C4-2B (cell line): ENCODE results near the gene USP48.

ENCODE experiments used
- H3K27ac ChIP-seq: fragments of 450-650 bp; 2 replicates; pipeline ENCODE4 v1.5.1; 2017
- CTCF ChIP-seq: fragments of 450-650 bp; conservative IDR thresholded peaks from 2 replicates; pipeline ENCODE4 v1.5.1; 2017; ENCODE audit warnings: mild to moderate bottlenecking
- ZFX ChIP-seq: fragments of 450-650 bp; IDR thresholded peaks from 2 replicates; pipeline ENCODE4 v1.6.1; 2017

USP48 gene

GRCh38 chr1:21652101-21652936 lies 130.6 kb downstream of the USP48 start:
- TF ChIP-seq CTCF (no peak), ZFX (no peak)
- H3K27ac ChIP-seq, result no peak overlapping the region; the same call in 1 of the 2 replicates

- TF ChIP-seq ZFX (no peak), CTCF (no peak)
- H3K27ac ChIP-seq, result peak overlapping the region; percentile 53
Observed at GRCh38 chr1:21651214-21652042, 131.5 kb downstream of the USP48 start.

GRCh38 chr1:21650400-21650799 lies 132.5 kb downstream of the USP48 start:
- TF ChIP-seq ZFX (no peak), CTCF (no peak)
- no peak overlapping the region for H3K27ac ChIP-seq

DNA sequence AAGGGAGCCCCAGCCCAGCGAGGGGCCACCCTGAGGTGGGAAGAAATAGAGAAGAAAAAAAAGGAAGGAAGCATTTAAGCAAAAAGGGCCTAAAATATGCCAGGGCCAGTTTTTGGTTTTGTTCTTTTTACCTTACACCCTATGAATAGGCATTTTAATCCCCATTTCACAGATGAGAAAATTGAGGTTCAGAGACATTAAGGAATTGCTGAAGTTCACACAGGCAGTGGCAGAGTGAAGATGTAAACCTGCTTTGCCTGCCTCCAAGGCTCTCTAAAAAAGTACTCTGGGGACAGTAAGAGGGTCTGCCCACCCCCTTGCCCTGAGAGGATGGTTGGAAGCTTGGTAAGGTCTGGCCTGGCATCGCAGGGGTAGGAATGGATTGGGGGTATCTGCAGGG lies 133.6 kb downstream of the USP48 start:
- H3K27ac ChIP-seq, result no peak overlapping the region
- TF ChIP-seq ZFX (no peak), CTCF (no peak)

GRCh38 chr1:21648791-21649190 lies 134.2 kb downstream of the USP48 start:
- H3K27ac ChIP-seq, result no peak overlapping the region
- no peak for TF ChIP-seq CTCF
- TF ChIP-seq ZFX, result no peak

- TF ChIP-seq ZFX (no peak), CTCF (no peak)
- no peak overlapping the region for H3K27ac ChIP-seq
Observed at GRCh38 chr1:21648352-21648730, 134.6 kb downstream of the USP48 start.
